Thyroid gland (tissue), 4 donors: Measurements from ENCODE around the gene RIF1. TPM values are rescaled to one million over a fixed set of nuclear protein-coding genes. Genes with fewer than 3 reads are reported as not detected.

Experiments
- DNase-seq, 2 donors: peaks; one replicate each; pipeline ENCODE4 v3.0.0-alpha.2; 2019
- H3K27ac ChIP-seq, 3 donors: fragments of 200-600 bp; sonication (generic); 1 replicate in 2 of 3; 2 replicates in 1 of 3; pipeline ENCODE4 v1.5.1; 2016 to 2019; ENCODE audit warnings: mild to moderate bottlenecking in 1 of 3, moderate library complexity in 1 of 3
- H3K27me3 ChIP-seq: fragments of 200-600 bp; sonication (generic); one replicate; pipeline ENCODE4 v1.5.1; 2019
- H3K36me3 ChIP-seq, 2 donors: fragments of 200-600 bp; sonication (generic); one replicate each; pipeline ENCODE4 v1.5.1; 2016 to 2019
- H3K4me1 ChIP-seq, 2 donors: fragments of 200-600 bp; sonication (generic); one replicate each; pipeline ENCODE4 v1.5.1; 2017 to 2019
- H3K4me3 ChIP-seq, 3 donors: fragments of 200-600 bp; sonication (generic); replicated peaks in 1 of 3; 1 replicate in 2 of 3; 2 replicates in 1 of 3; pipeline ENCODE4 v1.5.1; 2016; ENCODE audit warnings: mild to moderate bottlenecking in 1 of 3
- H3K9me3 ChIP-seq: fragments of 200-600 bp; sonication (generic); one replicate; pipeline ENCODE4 v1.5.1; 2017
- CTCF ChIP-seq, 6 experiments: fragments of 200-600 bp in 3 of 6; fragments of 450-650 bp in 3 of 6; sonication (generic) in 3 of 6; IDR thresholded peaks; one replicate each; pipeline ENCODE4 v1.5.1; 2016 to 2019; ENCODE audit warnings: antibody characterized with exemption in 6 of 6, mild to moderate bottlenecking in 2 of 6, inconsistent platforms in 1 of 6, moderate library complexity in 1 of 6
- POLR2A ChIP-seq, 2 donors: fragments of 450-650 bp; IDR thresholded peaks; one replicate each; pipeline ENCODE4 v1.6.1; 2017; ENCODE audit warnings: antibody characterized with exemption in 2 of 2, mild to moderate bottlenecking in 2 of 2, moderate library complexity in 1 of 2
- WGBS, 2 donors: methylation state at CpG; one replicate each; pipeline ENCODE4 v1.1.5; 2017; 5-methylcytosine and 5-hydroxymethylcytosine counted together
- intact Hi-C: fragments of 100-400 bp; cut with DNase I; formaldehyde crosslinking; loops from one replicate; pipeline ENCODE4 v1.15.1; 2023
- total RNA-seq, 4 donors: library from RNA; depleted of rRNA; stranded (reverse); fragments of >200 nt; gene quantifications; one replicate each; pipeline ENCODE4 v1.2.3, GENCODE V29; 2016

Gene RIF1
- total RNA-seq, 4 donors from 2014 or later: 37.1 to 54.8 (median 45.3) TPM

DNA sequence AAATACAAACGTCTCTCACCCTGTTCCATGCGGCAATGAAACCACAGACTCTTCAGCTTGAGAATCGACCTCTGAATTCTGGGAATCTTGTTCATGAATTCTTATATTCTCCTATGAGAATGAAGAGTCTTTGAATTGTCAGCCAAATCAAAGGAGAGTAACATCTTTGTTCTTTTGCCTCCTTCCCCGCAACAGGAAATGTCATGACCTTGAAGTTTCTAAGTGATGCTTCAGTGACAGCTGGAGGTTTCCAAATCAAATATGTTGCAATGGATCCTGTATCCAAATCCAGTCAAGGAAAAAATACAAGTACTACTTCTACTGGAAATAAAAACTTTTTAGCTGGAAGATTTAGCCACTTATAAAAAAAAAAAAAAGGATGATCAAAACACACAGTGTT is 30.5 kb upstream of the RIF1 start:
- no peak overlapping the region for H3K4me3 ChIP-seq
- intact Hi-C loops: no loop called here
- no peaks in the 10 kb centered on the region for H3K9me3 ChIP-seq
- WGBS, 2 donors: 82 to 89% methylated on average over 4 of the region's 4 CpGs
- H3K4me1 ChIP-seq: no peaks in the 10 kb centered on the region
- H3K36me3 ChIP-seq: no peaks in the 10 kb centered on the region
- no peak for TF ChIP-seq CTCF (IDR thresholded peaks at IDR 0.05)
- no peak for TF ChIP-seq POLR2A (IDR thresholded peaks at IDR 0.05)
- no peak for DNase-seq
- H3K27ac ChIP-seq: no peak overlapping the region
- H3K27me3 ChIP-seq: no peaks in the 10 kb centered on the region

- TF ChIP-seq POLR2A (IDR thresholded peaks at IDR 0.05) (no peak), CTCF (IDR thresholded peaks at IDR 0.05) (no peak)
- H3K9me3 ChIP-seq: no peaks in the 10 kb centered on the region
- no peaks in the 10 kb centered on the region for H3K4me1 ChIP-seq
- H3K4me3 ChIP-seq: no peak overlapping the region
- intact Hi-C loops: no loop called here
- no peak overlapping the region for H3K27ac ChIP-seq
- no peaks in the 10 kb centered on the region for H3K27me3 ChIP-seq
- DNase-seq: no peak
- 85 to 88% methylated on average over 6 of the region's 6 CpGs for WGBS, 2 donors
- H3K36me3 ChIP-seq: no peaks in the 10 kb centered on the region
Observed at GRCh38 chr2:151380580-151381235, 29.0 kb upstream of the RIF1 start.

GRCh38 chr2:151381266-151381665 is 28.4 kb upstream of the RIF1 start:
- Histone ChIP-seq H3K4me1 (no peaks in the 10 kb centered on the region), H3K27ac (no peak overlapping the region), H3K27me3 (no peaks in the 10 kb centered on the region), H3K36me3 (no peaks in the 10 kb centered on the region), H3K4me3 (no peak overlapping the region), H3K9me3 (no peaks in the 10 kb centered on the region)
- WGBS, 2 donors: 89 to 93% methylated on average over 2 of the region's 2 CpGs
- DNase-seq: no peak
- TF ChIP-seq CTCF (IDR thresholded peaks at IDR 0.05) (no peak), POLR2A (IDR thresholded peaks at IDR 0.05) (no peak)
- intact Hi-C loops: no loop called here

DNA sequence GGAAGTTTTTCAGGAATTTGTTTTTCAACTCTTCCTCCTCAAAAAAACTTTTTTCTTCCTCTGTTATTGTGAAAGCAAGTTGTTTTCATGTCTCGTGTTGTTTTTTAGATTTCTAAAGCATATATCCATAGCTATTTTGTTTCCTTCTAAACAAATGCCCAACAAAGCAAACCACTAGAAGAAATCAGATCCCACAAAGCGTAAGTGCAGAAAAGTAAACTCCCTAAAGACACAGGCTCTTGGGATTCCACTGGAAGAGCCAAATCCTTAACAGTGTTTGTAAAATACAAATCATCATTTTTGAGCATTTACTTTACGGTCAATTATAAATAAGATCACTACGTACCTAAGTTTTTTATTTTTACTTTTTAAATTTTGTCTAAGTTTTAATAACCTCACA is 21.7 kb upstream of the RIF1 start:
- TF ChIP-seq CTCF (IDR thresholded peaks at IDR 0.05) (no peak), POLR2A (IDR thresholded peaks at IDR 0.05) (no peak)
- H3K4me3 ChIP-seq: no peak overlapping the region
- no peaks in the 10 kb centered on the region for H3K36me3 ChIP-seq
- DNase-seq: no peak
- WGBS, 2 donors: 84 to 92% methylated on average over 4 of the region's 4 CpGs
- H3K27me3 ChIP-seq: no peaks in the 10 kb centered on the region
- H3K27ac ChIP-seq: no peak overlapping the region
- intact Hi-C loops: no loop called here
- no peaks in the 10 kb centered on the region for H3K9me3 ChIP-seq
- H3K4me1 ChIP-seq: no peaks in the 10 kb centered on the region

- Histone ChIP-seq H3K36me3 (no peaks in the 10 kb centered on the region), H3K27me3 (no peaks in the 10 kb centered on the region), H3K27ac (no peak overlapping the region), H3K9me3 (no peaks in the 10 kb centered on the region), H3K4me3 (no peak overlapping the region), H3K4me1 (no peaks in the 10 kb centered on the region)
- no peak for DNase-seq
- WGBS, 2 donors: 67 to 81% methylated on average over 2 of the region's 2 CpGs
- intact Hi-C loops: no loop called here
- TF ChIP-seq CTCF (IDR thresholded peaks at IDR 0.05) (no peak), POLR2A (IDR thresholded peaks at IDR 0.05) (no peak)
Observed at GRCh38 chr2:151391436-151391835, 18.3 kb upstream of the RIF1 start.
